GM23338 (cell line): Measurements from ENCODE around the gene UBQLN1. TPM values are rescaled to one million over a fixed set of nuclear protein-coding genes. Genes with fewer than 3 reads are reported as not detected.

Source experiments
- EZH2phosphoT487 ChIP-seq: fragments of 200-600 bp; sonication (generic); IDR thresholded peaks from one replicate; pipeline ENCODE4 v1.8.1; 2018; ENCODE audit warnings: antibody characterized with exemption; ENCODE audit not compliant: unreplicated experiment
- JUNB ChIP-seq: IDR thresholded peaks from one replicate; pipeline ENCODE4 v1.6.1; 2016; ENCODE audit warnings: antibody characterized with exemption; ENCODE audit not compliant: unreplicated experiment
- ZNF114 ChIP-seq: fragments of 250-450 bp; sonication (Bioruptor Pico); IDR thresholded peaks from 2 replicates; pipeline ENCODE4 v1.5.0; 2020; ENCODE audit warnings: mild to moderate bottlenecking, moderate library complexity
- ZNF331 ChIP-seq: fragments of 250-450 bp; sonication (Bioruptor Pico); IDR thresholded peaks from 2 replicates; pipeline ENCODE4 v1.5.0; 2020; ENCODE audit warnings: low read depth, mild to moderate bottlenecking, moderate library complexity
- polyA plus RNA-seq: library from polyadenylated mRNA; unstranded; fragments of >200 nt; fragmentation: Nextera tagmentation; extraction: Ambion mirVana; gene quantifications from 2 replicates; pipeline ENCODE4 v1.2.1, GENCODE V29; 2016
- total RNA-seq: library from RNA; depleted of rRNA; stranded (reverse); fragments of >200 nt; shearing (Covaris generic); gene quantifications from 2 replicates; pipeline ENCODE4 v1.2.3, GENCODE V29; 2014
- TF ChIP-seq, protein P1 (sequence below): fragments of 250-450 bp; sonication (Bioruptor Pico); IDR thresholded peaks from 2 replicates; pipeline ENCODE4 v1.5.0; 2020; ENCODE audit warnings: mild to moderate bottlenecking, moderate library complexity
- TF ChIP-seq, protein P2 (sequence below): IDR thresholded peaks from one replicate; pipeline ENCODE4 v1.6.1; 2018; ENCODE audit warnings: antibody characterized with exemption; ENCODE audit not compliant: unreplicated experiment
- TF ChIP-seq, protein P3 (sequence below), 2 experiments: fragments of 200-600 bp in 1 of 2; sonication (generic) in 1 of 2; conservative IDR thresholded peaks; 2 replicates each; pipeline versions ENCODE4 v1.5.1 to v1.6.1; 2016 to 2017; ENCODE audit warnings: antibody characterized with exemption in 2 of 2, low read depth in 2 of 2, mild to moderate bottlenecking in 2 of 2, moderate library complexity in 1 of 2

UBQLN1 gene
- total and polyA plus RNA-seq, 2 experiments from 2014 or later: 90.5 to 168 TPM

DNA sequence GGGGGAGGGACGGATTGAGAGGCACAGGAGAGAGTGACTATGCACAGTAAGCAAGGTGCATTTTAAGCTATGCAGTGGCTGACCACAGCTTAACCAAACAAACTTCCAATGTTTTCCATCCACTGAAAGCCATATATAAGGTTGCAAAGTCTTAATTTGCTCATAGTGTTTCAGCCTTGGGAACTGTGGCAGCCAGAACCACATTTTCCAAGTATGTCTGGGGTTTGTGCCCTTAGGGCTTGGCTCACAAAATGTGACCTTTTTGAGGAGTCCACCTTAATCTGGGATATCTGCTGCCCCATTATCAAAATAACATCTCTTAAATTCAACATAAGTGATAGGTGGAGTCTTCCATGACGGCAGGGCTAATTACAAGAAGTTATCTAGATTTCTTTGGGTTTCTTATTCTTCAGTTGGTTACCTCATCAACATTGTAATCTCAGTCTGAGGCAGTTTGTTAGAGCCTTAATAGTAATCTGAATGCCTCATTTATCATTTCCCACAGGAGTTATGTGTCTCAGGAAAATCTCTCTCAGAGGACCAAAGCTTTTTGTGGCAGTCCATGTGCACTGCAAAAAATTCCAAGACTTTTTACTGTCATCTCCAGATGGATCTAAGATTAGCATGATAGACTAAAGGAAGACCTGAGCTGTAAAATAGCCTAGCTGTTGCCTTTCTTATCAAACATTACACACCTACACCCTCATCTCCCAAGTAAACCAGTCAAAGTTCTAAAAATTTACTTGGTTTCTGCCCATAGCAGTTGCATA, 15.2 kb upstream of the UBQLN1 start (continued):
- TF ChIP-seq, protein P1, sequence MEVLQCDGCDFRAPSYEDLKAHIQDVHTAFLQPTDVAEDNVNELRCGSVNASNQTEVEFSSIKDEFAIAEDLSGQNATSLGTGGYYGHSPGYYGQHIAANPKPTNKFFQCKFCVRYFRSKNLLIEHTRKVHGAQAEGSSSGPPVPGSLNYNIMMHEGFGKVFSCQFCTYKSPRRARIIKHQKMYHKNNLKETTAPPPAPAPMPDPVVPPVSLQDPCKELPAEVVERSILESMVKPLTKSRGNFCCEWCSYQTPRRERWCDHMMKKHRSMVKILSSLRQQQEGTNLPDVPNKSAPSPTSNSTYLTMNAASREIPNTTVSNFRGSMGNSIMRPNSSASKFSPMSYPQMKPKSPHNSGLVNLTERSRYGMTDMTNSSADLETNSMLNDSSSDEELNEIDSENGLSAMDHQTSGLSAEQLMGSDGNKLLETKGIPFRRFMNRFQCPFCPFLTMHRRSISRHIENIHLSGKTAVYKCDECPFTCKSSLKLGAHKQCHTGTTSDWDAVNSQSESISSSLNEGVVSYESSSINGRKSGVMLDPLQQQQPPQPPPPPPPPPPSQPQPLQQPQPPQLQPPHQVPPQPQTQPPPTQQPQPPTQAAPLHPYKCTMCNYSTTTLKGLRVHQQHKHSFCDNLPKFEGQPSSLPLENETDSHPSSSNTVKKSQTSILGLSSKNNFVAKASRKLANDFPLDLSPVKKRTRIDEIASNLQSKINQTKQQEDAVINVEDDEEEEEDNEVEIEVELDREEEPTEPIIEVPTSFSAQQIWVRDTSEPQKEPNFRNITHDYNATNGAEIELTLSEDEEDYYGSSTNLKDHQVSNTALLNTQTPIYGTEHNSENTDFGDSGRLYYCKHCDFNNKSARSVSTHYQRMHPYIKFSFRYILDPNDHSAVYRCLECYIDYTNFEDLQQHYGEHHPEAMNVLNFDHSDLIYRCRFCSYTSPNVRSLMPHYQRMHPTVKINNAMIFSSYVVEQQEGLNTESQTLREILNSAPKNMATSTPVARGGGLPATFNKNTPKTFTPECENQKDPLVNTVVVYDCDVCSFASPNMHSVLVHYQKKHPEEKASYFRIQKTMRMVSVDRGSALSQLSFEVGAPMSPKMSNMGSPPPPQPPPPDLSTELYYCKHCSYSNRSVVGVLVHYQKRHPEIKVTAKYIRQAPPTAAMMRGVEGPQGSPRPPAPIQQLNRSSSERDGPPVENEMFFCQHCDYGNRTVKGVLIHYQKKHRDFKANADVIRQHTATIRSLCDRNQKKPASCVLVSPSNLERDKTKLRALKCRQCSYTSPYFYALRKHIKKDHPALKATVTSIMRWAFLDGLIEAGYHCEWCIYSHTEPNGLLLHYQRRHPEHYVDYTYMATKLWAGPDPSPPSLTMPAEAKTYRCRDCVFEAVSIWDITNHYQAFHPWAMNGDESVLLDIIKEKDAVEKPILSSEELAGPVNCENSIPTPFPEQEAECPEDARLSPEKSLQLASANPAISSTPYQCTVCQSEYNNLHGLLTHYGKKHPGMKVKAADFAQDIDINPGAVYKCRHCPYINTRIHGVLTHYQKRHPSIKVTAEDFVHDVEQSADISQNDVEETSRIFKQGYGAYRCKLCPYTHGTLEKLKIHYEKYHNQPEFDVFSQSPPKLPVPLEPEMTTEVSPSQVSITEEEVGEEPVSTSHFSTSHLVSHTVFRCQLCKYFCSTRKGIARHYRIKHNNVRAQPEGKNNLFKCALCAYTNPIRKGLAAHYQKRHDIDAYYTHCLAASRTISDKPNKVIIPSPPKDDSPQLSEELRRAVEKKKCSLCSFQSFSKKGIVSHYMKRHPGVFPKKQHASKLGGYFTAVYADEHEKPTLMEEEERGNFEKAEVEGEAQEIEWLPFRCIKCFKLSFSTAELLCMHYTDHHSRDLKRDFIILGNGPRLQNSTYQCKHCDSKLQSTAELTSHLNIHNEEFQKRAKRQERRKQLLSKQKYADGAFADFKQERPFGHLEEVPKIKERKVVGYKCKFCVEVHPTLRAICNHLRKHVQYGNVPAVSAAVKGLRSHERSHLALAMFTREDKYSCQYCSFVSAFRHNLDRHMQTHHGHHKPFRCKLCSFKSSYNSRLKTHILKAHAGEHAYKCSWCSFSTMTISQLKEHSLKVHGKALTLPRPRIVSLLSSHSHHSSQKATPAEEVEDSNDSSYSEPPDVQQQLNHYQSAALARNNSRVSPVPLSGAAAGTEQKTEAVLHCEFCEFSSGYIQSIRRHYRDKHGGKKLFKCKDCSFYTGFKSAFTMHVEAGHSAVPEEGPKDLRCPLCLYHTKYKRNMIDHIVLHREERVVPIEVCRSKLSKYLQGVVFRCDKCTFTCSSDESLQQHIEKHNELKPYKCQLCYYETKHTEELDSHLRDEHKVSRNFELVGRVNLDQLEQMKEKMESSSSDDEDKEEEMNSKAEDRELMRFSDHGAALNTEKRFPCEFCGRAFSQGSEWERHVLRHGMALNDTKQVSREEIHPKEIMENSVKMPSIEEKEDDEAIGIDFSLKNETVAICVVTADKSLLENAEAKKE: no peak
- TF ChIP-seq, protein P2, sequence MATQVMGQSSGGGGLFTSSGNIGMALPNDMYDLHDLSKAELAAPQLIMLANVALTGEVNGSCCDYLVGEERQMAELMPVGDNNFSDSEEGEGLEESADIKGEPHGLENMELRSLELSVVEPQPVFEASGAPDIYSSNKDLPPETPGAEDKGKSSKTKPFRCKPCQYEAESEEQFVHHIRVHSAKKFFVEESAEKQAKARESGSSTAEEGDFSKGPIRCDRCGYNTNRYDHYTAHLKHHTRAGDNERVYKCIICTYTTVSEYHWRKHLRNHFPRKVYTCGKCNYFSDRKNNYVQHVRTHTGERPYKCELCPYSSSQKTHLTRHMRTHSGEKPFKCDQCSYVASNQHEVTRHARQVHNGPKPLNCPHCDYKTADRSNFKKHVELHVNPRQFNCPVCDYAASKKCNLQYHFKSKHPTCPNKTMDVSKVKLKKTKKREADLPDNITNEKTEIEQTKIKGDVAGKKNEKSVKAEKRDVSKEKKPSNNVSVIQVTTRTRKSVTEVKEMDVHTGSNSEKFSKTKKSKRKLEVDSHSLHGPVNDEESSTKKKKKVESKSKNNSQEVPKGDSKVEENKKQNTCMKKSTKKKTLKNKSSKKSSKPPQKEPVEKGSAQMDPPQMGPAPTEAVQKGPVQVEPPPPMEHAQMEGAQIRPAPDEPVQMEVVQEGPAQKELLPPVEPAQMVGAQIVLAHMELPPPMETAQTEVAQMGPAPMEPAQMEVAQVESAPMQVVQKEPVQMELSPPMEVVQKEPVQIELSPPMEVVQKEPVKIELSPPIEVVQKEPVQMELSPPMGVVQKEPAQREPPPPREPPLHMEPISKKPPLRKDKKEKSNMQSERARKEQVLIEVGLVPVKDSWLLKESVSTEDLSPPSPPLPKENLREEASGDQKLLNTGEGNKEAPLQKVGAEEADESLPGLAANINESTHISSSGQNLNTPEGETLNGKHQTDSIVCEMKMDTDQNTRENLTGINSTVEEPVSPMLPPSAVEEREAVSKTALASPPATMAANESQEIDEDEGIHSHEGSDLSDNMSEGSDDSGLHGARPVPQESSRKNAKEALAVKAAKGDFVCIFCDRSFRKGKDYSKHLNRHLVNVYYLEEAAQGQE: no peak
- TF ChIP-seq, protein P3, sequence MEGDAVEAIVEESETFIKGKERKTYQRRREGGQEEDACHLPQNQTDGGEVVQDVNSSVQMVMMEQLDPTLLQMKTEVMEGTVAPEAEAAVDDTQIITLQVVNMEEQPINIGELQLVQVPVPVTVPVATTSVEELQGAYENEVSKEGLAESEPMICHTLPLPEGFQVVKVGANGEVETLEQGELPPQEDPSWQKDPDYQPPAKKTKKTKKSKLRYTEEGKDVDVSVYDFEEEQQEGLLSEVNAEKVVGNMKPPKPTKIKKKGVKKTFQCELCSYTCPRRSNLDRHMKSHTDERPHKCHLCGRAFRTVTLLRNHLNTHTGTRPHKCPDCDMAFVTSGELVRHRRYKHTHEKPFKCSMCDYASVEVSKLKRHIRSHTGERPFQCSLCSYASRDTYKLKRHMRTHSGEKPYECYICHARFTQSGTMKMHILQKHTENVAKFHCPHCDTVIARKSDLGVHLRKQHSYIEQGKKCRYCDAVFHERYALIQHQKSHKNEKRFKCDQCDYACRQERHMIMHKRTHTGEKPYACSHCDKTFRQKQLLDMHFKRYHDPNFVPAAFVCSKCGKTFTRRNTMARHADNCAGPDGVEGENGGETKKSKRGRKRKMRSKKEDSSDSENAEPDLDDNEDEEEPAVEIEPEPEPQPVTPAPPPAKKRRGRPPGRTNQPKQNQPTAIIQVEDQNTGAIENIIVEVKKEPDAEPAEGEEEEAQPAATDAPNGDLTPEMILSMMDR (conservative IDR thresholded peaks at IDR 0.05; ENCODE audit: low read depth in 2 of 2): no peak
- TF ChIP-seq ZNF114: no peak
- TF ChIP-seq JUNB: no peak
- no peak for TF ChIP-seq ZNF331 (CRISPR knock-in tag)
- no peak for TF ChIP-seq EZH2phosphoT487
